ENCODE results near the gene ACKR4.

GRCh38 chr3:132645058-132645457 lies 48.0 kb downstream of the ACKR4 start:
- TF ChIP-seq CTCF (IDR thresholded peaks at IDR 0.05 in 8 of 11, conservative IDR thresholded peaks at IDR 0.05 in 3 of 11), result no peak
- no peak for TF ChIP-seq POLR2AphosphoS5 (IDR thresholded peaks at IDR 0.05)
- TF ChIP-seq POLR2A (IDR thresholded peaks at IDR 0.05), result no peak
